Embryonic facial prominence (tissue), 1 donor: ENCODE results near the gene SHROOM3.

Source experiments
- DNase-seq: peaks from one replicate; pipeline ENCODE4 v3.0.0-alpha.2; 2016; ENCODE audit errors: extremely low spot score

Gene SHROOM3

GRCh38 chr4:76750716-76751115, 315.7 kb downstream of the SHROOM3 start:
- no peak for DNase-seq

GRCh38 chr4:76751612-76752343, 316.7 kb downstream of the SHROOM3 start:
- no peak for DNase-seq

- no peak for DNase-seq
These were observed 318.0 kb downstream of the SHROOM3 start for GRCh38 chr4:76752861-76753501.

- DNase-seq: no peak
These were observed 318.8 kb downstream of the SHROOM3 start for GRCh38 chr4:76753814-76754213.

GRCh38 chr4:76754439-76754838, 319.4 kb downstream of the SHROOM3 start:
- no peak for DNase-seq

GRCh38 chr4:76755756-76756155, 320.7 kb downstream of the SHROOM3 start:
- DNase-seq: no peak

- no peak for DNase-seq
These were observed 321.4 kb downstream of the SHROOM3 start for GRCh38 chr4:76756416-76756815.

GRCh38 chr4:76757418-76757939, 322.4 kb downstream of the SHROOM3 start:
- DNase-seq: no peak

- no peak for DNase-seq
These were observed 323.4 kb downstream of the SHROOM3 start for GRCh38 chr4:76758290-76758882.

- DNase-seq: no peak
These were observed 324.0 kb downstream of the SHROOM3 start for GRCh38 chr4:76758996-76759395.

GRCh38 chr4:76760193-76760592, 325.2 kb downstream of the SHROOM3 start:
- DNase-seq: no peak

GRCh38 chr4:76762137-76763130, 327.4 kb downstream of the SHROOM3 start:
- DNase-seq: no peak

GRCh38 chr4:76764251-76764650, 329.2 kb downstream of the SHROOM3 start:
- DNase-seq: no peak

- DNase-seq: no peak
These were observed 330.6 kb downstream of the SHROOM3 start for GRCh38 chr4:76765473-76766183.

GRCh38 chr4:76767983-76768382, 333.0 kb downstream of the SHROOM3 start:
- no peak for DNase-seq

- no peak for DNase-seq
These were observed 337.6 kb downstream of the SHROOM3 start for GRCh38 chr4:76772498-76773106.

- DNase-seq: no peak
These were observed 338.7 kb downstream of the SHROOM3 start for GRCh38 chr4:76773766-76774165.

GRCh38 chr4:76779740-76780459, 344.9 kb downstream of the SHROOM3 start:
- no peak for DNase-seq

- no peak for DNase-seq
These were observed 346.0 kb downstream of the SHROOM3 start for GRCh38 chr4:76780781-76781697.
